NB4 (cell line): ENCODE data around the gene STPG1.

Experiments used
- CTCF ChIP-seq: IDR thresholded peaks from one replicate; pipeline ENCODE4 v1.5.1; 2012; ENCODE audit warnings: low read depth, low read length
- POLR2A ChIP-seq: IDR thresholded peaks from 2 replicates; pipeline ENCODE4 v1.6.1; 2011; ENCODE audit warnings: mild to moderate bottlenecking; ENCODE audit not compliant: insufficient read length; ENCODE audit errors: extremely low read depth

- no peak for TF ChIP-seq CTCF
- no peak for TF ChIP-seq POLR2A
These were observed 38.2 kb upstream of the STPG1 start for GRCh38 chr1:24451746-24452145.
